NCI-H2107 (cell line): ENCODE measurements around the gene TBC1D22A.

Source experiments
- DNase-seq: peaks from one replicate; lab custom pipeline; 2025; lab: John Stamatoyannopoulos, UW

TBC1D22A gene

DNA sequence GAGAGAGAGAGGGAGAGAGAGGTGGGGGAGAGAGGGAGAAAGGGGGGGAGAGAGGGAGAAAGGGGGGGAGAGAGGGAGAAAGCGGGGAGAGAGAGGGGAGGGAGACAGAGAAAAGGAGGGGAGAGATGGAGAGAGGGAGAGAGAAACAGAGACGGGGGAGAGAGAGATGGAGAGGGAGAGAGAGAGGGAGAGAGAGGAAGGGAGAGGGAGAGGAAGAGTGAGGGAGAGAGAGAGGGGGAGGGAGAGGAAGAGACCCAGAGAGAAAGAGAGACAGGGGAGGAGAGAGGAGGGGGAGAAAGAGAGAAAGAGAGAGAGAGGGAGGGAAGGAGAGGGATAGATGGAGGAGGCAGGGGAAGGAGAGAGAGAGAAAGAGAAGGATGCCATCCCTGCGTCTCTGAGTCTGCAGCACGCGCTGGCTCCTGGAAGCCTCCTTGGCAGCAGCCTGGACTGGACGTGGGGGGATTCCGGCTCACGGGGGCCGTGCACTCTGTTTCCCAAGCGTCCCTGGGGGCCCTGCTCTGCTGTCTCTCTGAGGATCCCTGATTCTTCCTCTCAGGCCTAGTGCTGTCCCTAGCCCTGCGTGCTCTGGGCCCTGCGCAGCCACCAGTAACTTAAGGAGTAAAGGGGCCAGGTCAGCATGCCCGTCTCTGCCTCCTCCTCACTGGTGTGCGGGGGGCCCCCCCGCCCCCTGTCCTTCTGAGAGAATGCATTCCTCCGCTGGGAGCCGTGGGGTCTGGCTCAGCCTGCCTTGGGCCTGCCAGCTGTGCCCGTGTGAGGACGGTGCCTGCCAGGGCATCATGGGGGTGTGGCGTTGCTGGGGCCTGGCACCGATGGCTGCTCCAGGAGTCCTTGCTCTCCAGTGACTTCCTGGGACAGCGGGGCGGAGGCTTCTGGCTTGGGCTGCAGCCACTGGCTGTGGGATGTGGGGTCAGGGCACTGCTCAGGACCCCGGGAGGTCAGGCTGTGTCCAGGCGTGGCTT lies 429.5 kb downstream of the TBC1D22A start:
- no peak for DNase-seq

DNA sequence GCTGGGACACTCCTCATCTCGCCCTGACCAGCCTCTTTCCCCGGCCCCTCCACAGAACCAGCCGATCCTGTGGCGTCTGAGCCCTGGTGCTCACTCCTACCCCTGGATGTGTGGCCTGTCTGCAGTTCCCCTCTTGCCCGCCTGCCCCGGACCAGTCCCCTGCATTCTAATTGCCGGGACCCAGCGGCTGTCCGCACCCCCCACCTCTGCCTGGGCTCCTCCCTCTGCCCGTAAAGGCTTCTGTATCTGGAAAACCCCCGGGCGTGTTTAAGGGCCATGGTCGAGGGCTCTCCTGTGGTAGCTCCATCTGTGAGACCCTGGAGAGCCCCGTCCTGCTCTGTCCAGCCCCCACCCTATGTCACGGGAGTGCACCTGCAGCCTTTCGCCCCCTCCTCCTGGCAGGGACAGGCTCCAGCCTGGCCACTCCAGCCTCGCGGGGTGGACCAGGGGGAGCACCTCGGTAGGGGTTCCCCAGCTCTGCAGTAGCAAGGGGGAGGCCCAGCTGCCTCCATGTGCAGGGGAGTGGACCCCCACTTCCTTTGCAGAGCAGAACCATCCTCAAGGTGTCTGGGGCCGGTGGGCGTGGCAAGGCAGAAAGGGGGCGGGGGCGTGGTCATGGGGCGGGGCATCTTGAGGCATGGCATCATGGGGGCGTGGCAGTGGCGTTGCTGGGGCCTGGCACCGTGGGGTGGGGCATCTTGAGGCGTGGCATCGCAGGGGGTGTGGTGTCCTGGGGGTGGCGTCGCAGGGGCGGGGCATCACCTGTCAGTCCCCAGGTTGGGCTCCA lies 430.4 kb downstream of the TBC1D22A start:
- DNase-seq = no peak

DNA sequence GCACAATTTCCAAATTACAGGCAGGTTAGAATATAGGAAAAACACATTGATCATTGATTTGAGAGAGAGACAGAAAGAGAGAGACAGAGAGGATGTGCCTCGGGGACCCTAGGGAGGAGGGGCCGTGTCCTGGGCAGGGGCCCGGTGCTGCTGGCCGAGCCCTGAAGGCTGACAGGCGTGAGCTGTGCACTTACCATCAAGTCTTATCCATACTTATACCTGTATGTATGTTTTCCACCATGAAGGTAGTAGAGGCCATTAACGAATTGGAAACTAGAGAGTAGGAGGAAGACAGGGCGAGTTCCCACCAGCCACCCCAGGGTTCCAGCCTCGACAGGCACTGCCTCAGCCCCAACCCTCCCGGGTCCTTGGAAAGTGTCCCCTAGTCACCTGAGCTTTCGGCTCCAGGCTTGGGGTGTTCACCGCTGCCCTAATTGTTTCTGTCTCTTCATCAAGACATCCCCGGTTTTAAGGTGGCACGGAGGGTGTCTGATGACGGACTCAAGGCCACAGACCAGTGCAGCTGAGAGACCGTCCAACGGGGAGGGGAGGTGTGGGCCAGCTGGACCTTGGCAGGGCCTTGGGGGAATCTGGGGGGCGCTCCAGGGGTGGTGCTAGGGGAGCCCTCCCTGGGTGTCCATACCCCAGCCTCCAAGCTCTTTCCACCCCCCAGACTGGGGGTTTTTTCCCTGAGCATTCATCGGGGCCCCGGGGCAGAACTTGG lies 431.3 kb downstream of the TBC1D22A start:
- no peak for DNase-seq

DNA sequence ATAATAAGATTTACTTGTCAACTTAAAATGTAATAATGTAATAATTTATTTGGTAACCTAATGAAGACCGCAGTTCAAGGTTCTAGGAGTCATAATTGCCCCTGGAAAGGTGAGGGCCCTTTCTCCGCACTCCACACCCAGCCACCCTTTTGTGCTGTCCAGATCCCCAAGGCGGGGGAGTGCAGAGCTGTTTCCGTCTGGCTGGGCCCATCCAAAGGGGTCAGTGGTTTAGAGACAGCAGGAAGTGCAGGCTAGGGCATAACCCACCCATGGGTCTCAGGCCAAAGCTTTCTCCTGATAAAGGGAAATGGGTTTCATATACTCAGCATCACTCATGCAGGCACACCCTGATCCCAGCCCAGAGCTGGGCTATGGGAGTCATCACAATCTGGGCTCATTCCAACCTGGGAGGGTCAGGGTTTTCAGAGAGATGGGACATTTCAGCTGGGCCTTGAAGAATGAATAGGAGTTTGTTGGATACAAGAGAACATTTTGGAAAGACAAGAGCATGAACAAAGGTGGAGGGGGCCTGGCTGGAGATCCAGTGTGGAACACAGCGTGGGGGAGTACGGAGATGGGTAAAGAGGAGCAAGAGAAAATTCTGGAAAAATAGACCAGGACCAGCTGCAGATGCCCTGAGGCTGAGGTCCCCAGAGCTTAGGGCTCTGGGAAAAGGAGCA lies 432.2 kb downstream of the TBC1D22A start:
- no peak for DNase-seq

DNA sequence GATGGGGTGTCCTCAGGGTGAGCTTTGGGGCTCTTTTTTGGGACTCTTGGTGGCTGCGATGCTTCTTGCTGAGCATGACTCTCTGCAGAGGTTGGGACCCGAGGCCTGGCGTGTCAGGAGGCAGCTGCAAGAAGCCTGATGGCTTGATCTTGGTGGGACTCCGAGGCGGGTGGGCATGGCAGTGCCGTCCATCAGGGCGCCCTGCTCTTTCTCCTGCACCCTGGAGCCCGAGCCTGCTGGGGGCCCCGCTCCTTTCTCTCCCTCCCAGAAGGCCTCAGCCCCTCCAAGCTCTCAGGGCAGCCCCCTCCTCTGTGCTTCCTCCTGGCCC lies 432.7 kb downstream of the TBC1D22A start:
- DNase-seq = no peak

DNA sequence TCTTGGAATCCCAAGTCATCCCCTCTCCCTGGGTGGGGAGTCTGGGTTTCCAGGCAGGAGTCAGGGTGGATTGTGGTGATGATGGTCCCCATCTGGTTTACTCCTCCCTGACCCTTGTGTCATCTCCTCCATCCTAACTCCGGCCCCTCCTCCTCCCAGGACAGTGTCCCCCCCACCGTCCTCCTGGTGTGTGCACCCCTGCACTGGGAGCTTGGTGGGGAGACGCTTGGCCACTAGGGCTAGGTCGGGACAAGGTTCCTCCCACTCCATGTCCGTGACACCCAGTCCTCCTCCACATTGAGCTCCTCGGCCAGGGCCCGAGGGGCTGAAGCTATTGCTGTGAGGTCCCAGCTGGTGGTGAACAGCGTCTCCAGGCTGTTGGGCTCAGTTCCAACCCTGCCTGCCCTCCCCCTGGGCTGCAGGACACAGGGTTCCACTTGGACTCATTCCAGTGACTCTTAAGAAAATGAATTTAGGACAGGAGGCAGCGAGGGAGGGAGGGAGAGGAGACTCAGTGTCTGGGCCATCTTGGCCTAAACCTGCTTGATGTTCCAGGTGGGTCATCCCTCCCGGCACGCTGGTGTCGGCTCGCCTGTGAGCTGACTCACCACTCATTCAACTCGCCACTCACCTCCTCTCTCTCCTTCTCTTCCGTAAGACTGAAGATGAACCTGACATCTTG lies 433.2 kb downstream of the TBC1D22A start:
- no peak for DNase-seq

DNA sequence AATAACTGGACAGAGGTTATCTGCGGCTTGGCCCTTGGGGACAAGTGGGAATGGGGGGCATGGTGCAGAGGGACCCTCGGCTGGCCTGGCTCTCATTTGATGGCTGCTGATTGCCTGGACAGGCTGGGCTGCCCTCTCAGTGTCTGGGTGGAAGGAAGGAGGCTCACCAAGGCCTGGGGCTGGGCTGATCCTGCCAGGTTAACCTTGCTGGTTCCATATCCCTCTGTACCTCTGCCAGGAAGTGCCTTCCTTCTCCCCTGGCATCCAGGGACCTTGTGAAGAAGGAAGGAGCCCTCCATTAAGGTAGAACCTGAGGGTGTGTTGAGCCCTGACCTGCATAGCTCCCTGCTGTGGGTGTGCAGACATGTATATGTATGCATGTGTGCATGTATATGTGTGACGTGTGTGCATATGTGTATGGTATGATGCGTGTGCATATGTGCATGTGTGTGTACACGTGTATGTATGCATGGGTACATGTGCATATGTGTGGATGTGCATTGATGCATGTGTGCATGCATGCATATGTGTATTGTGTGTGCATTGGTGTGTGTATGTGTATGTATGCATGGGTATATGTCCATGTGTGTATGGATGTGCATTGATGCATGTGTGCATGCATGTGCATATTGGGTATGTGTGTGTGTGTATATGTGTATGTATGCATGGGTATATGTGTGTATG lies 433.9 kb downstream of the TBC1D22A start:
- DNase-seq = no peak

DNA sequence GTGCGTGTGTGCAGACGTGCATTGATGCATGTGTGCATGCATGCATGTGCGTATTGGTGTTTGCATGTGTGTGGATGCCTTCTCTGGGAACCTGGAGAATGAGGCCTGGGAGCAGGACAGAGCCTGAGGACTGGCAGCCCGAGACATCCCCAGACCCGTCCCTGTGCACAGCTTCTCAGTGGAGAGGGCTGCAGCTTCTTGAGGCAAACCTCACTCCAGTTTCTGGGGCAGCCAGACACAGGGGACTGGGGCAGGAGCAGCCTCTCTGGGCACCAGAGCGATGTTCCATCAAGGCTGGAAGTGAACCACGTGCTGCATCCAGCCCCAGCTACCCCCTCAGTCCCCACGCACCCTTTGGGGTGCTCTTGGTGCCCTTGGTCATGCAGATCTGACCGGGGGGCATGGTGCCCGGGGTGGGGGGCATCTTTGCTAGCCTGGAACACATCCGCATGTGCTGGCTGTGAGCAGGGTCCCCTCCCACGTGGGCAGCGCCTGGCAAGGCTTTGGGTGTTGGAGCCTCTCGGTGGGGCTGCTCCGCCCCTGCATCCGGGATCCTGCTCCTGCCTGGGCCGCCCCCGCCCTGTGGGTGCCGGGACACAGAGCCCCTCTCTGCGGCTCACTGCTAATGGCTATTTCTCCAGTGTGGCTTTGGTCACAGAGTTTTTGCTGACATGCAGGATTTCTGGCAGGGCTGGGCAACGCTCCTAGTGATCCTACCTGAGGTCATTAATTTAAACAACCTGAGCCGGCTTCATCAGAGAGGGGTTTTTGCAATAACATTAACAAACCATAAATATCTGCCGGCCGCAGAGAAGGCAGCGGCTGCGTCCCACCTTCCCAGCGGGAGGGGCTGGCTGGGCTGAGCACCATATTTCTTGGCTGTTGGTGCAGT lies 434.7 kb downstream of the TBC1D22A start:
- DNase-seq = no peak

DNA sequence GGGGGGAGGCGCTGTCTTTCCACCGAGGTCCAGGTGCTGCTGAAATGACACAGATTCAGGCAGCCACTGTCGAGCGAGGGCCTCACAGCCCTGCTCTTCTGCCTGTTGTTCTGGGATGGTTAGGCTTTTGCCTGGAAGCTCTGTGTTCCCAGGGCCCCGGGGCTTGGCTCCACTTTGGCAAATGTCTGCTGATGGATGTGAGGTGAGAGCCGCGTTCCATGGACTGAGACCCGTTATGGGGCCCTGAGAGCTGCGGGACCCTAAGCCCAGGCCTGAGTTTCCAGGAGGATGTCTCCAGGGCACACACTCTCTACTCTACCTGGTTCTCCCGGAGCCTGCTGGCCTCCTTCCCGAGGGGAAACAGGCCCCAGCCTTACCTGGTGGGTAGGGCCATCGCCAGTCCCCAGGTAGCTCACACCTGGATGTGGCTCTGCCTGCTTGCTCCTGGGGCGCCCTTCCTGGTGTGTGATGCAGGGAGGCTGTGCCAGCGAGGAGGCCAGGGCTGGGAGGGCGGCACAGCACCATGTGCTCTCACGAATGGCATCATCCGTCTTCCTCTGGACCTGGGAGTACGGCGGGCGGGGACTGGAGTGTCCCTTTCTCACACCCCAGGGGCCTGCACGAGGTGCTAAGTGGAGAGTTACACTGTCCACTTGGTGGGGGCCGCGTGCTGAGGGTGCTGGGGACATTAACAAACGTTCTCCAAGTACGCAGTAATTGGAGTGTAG lies 435.5 kb downstream of the TBC1D22A start:
- DNase-seq = no peak

DNA sequence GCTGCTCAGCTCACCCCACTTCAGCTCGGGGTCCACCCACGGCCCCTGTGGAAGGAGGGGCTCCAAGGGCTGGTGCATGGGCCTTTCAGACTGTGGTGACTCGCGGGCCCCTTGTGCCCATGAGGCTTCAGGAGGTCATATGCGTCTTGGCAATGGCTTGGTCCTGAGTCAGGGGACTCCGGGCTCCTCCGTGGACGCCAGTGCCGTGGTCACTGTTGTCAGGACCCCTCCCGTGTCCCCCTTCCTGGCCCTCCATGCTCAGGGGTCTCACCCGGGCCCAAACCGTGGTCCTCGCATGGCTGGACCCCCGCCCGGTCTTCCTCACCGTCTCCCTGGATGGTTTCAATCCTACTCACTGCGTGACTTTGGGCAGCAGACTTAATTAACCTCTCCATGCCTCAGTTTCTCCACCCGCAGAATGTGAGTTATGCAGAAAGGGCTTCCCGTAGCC lies 436.4 kb downstream of the TBC1D22A start:
- DNase-seq = no peak

DNA sequence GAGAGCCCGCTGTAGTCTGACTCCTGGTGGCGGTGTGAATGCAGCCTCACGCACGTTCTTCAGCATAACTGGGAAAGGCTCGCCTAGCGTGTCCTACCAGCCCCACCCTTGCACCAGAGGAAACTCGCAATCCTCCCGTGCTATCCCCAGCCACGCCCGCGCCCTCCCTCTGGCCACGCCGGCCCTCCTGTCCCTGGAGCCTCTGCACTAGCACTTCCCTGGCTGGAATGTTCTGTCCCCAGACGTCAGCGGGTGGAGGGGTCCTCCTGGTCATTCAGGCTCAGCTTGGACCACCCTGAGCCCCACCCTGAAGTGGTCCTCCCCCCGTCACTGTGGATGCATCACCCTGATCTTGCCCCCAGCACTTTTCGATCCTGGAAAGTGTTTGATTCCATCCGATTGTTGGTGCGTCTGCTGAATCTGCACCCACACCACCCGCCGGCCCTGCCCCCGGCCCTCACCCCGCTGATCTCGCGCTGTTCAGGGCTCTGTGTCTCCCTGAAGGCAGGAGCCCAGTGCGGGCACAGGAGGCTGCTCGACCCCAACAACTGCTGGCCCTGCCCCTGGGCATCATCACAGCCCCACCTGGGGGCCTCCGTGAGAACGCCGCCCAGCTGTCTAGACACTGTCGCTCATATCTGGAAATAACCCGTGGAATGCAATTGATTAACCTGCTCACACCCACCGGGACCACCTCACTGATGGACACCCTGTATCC lies 437.0 kb downstream of the TBC1D22A start:
- no peak for DNase-seq

DNA sequence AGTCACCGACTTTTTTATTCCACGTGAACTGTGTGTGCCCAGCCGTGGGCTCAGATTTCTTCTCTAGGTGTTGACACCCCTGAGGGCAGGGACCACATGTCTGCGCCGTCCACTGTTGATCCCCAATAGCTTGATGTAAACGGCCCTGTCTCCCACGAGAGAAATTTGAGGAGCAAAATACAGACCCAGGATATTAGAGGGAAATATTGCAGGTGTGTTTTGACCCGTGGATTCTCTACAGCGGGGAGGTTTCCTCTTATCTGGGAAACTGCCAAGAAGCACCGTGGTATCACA lies 437.5 kb downstream of the TBC1D22A start:
- no peak for DNase-seq

DNA sequence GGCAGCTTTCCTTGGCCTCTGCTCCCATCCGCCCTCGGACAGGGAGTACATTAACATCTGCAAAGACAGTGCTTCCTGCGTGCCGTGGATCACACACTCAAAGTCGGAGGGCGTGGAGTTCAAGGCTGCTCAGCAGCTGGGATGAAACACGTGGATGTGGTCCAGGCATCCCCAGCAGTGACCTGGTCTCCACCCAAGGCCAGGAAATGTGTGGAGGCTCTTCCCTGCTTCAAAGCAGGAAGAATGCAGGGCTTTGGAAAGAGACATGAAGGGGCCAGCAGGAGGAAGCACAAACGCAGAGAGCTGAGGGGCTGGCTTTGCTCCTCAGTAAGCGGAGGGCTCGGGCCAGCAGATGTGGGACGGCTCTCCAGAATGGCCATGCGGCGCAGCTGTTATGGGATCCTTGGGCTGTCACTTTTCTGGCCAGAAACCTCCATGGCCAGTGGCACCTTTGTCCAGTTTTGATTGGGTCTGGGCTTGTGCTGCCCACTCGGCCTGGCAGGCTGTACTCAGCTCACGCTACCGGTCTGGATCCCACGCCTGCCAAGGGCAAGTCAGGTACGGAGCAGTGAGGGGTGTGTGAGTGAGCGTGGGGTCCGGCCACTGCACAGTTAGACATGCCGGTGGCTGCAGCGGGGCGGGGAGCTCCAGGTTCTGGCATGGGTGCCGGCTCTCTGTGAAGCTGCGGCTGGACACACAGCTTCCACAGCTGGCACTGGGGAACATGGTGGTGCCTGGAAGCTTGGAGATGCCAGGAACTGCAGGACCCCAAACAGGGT lies 438.0 kb downstream of the TBC1D22A start:
- no peak for DNase-seq

DNA sequence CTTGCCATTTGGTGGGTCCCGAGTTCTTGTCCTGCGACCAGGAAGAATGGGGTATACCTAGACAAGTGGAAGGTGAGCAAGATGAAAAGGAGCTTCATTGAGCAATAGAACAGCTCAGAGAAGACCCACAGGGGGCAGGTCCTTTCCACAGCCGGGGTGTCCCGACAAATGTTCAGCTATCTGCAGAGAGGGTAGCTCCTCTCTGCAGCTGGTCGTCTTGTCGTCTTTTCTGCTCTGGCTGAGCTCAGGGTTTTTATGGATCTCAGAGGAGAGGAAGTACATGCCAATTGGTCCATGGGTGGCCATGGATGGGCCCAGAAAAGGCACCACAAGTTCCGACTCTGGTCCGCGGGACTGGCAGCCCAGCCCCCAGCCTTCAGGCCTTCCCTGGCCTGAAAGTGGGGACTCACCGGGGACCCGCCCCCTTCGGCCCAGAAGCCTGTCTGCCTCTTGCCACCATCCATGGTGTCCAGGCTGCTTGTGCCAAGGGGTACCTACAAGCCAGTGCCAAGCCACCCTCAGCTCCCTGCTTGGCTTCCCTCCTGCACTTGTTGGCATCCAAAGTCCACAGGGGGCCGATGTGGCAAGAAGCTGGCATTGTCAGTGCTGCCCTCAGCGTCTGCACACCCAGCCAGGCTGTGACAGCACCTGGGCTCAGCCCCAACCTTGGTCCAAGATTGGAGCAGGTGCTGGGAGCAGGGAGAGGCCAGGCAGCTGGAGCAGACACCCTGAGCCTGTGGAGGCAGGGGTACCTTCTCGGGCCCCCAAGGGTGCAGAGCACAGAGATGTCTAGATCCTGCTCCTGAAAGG lies 438.9 kb downstream of the TBC1D22A start:
- DNase-seq = no peak

DNA sequence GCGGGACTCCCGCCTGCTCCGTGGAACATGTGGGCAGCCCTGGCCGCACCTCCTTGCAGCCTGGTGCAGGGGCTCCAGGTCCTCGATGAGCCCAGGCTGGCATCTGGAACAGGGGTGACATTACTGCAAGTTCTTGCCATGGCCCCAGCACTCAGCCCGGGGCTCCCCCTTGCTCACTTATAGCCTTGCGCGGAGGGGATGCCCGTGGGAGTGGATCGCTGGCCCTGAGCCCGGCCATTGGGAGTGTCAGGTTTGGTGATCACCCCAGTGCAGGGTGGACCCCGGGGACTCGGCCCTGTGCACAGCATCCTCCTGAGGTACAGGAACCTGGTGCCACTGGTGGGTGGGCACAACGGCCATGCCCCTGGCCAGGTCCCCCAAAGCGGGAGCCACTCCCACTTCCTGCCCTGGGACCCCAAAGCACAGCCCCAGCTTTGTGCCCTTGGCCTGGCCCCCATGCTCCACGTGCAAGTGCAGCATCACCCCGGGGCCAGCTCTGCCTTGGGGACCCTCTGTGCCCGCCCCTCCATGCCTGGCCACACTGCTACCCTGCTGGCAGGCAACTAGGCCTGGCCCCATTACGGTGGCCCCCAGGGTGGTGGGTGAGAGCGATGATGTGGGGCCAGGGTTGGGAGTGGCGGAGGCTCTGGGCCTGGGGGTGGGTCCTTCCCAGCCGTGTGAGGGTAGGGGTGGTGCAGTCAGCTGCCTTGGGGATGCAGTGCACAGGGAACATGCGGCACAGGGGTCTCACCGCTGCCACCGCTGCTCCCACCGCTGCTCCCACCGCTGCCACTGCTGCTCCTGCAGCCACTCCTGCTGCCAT lies 439.8 kb downstream of the TBC1D22A start:
- no peak for DNase-seq
